Activated CD8-positive, alpha-beta memory T cell treated with anti-CD3 and anti-CD28 coated beads for 4 hours (primary cell): Measurements from ENCODE around the gene IMP4.

ENCODE experiments used
- DNase-seq, 2 donors: peaks; one replicate each; pipeline ENCODE4 v3.0.0-alpha.2; 2020; ENCODE audit warnings: low read depth in 2 of 2

IMP4 gene

GRCh38 chr2:130357864-130358263 is 15.2 kb downstream of the IMP4 start:
- no peak for DNase-seq

- no peak for DNase-seq
These were observed 16.0 kb downstream of the IMP4 start for GRCh38 chr2:130358420-130359350.

GRCh38 chr2:130359466-130359865 is 16.8 kb downstream of the IMP4 start:
- no peak for DNase-seq

- no peak for DNase-seq
These were observed 20.8 kb downstream of the IMP4 start for GRCh38 chr2:130363479-130363878.

GRCh38 chr2:130365075-130365474 is 22.4 kb downstream of the IMP4 start:
- DNase-seq = no peak

- no peak for DNase-seq
These were observed 23.3 kb downstream of the IMP4 start for GRCh38 chr2:130365963-130366362.

- no peak for DNase-seq
These were observed 24.0 kb downstream of the IMP4 start for GRCh38 chr2:130366720-130367119.

- DNase-seq = no peak
These were observed 26.1 kb downstream of the IMP4 start for GRCh38 chr2:130368786-130369185.

GRCh38 chr2:130369311-130369964 is 26.7 kb downstream of the IMP4 start:
- no peak for DNase-seq

GRCh38 chr2:130369965-130370341 is 27.3 kb downstream of the IMP4 start:
- no peak for DNase-seq

GRCh38 chr2:130370490-130370889 is 27.8 kb downstream of the IMP4 start:
- DNase-seq = no peak

- DNase-seq = no peak
These were observed 29.0 kb downstream of the IMP4 start for GRCh38 chr2:130371723-130372054.

- DNase-seq = peak; percentile 18 to 31
These were observed 29.5 kb downstream of the IMP4 start for GRCh38 chr2:130372055-130372832.

GRCh38 chr2:130372833-130373807 is 30.4 kb downstream of the IMP4 start:
- DNase-seq = no peak

GRCh38 chr2:130373808-130374365 is 31.2 kb downstream of the IMP4 start:
- DNase-seq = no peak

- no peak for DNase-seq
These were observed 32.0 kb downstream of the IMP4 start for GRCh38 chr2:130374587-130375290.

GRCh38 chr2:130375291-130376266 is 32.9 kb downstream of the IMP4 start:
- no peak for DNase-seq

- no peak for DNase-seq
These were observed 34.0 kb downstream of the IMP4 start for GRCh38 chr2:130376433-130377293.
